Cardiac muscle cell (in vitro differentiated cells and primary cell): ENCODE results near the gene B3GALT6. TPM values are rescaled to one million over a fixed set of nuclear protein-coding genes. Genes with fewer than 3 reads are reported as not detected.

Source experiments
- DNase-seq, 2 donors: peaks; one replicate each; pipeline versions ENCODE4 v3.0.0 to v3.0.0-alpha.2; 2010 to 2017; ENCODE audit warnings: low read depth in 1 of 2, low spot score in 1 of 2
- H3K27ac ChIP-seq: fragments of 200-600 bp; sonication (generic); 2 replicates; pipeline ENCODE4 v1.5.1; 2016
- H3K27me3 ChIP-seq: fragments of 200-600 bp; sonication (generic); 2 replicates; pipeline ENCODE4 v1.6.0; 2016; ENCODE audit warnings: control low read depth
- H3K36me3 ChIP-seq: fragments of 200-600 bp; sonication (generic); 2 replicates; pipeline ENCODE4 v1.5.1; 2016; ENCODE audit warnings: control low read depth
- H3K4me1 ChIP-seq: fragments of 200-600 bp; sonication (generic); 2 replicates; pipeline ENCODE4 v1.8.1; 2017; ENCODE audit warnings: low read depth, mild to moderate bottlenecking, mixed run types
- H3K4me3 ChIP-seq: fragments of 200-600 bp; sonication (generic); 2 replicates; pipeline ENCODE4 v1.5.1; 2016; ENCODE audit warnings: mild to moderate bottlenecking
- H3K9me3 ChIP-seq: fragments of 200-600 bp; sonication (generic); 2 replicates; pipeline ENCODE4 v1.5.1; 2017; ENCODE audit warnings: low read depth, mild to moderate bottlenecking, control low read depth
- polyA plus RNA-seq: library from polyadenylated mRNA; unstranded; fragments of >200 nt; fragmentation: Nextera tagmentation; extraction: Ambion mirVana; gene quantifications from 2 replicates; pipeline ENCODE4 v1.2.1, GENCODE V29; 2016
- total RNA-seq: library from RNA; depleted of rRNA; stranded (reverse); fragments of >200 nt; gene quantifications from 2 replicates; pipeline ENCODE4 v1.2.3, GENCODE V29; 2016
- TF ChIP-seq, protein P1 (sequence below): IDR thresholded peaks from 2 replicates; pipeline ENCODE4 v1.5.1; 2012; ENCODE audit warnings: low read depth, mild to moderate bottlenecking, low read length

Gene B3GALT6
- total and polyA plus RNA-seq, 2 experiments from 2014 or later: 56.8 to 58.9 TPM

DNA sequence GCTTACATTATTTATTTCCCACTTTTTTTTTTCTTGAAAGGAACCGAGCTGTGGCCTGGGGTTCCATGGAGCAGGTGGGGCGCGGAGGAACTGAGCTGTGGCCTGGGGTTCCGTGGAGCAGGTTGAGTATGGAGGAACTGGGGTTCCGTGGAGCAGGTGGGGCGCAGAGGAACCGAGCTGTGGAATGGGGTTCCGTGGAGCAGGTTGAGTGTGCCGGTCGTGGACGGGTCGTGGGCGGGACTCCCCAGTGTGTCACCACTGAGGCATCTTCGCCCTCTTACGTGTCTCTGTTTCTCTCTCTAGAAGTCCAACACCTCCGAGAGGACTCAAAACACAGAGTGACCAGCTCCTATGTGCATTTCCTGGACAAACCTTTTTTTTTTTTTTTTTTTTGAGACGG is 47.0 kb downstream of the B3GALT6 start:
- no peaks in the 10 kb centered on the region for H3K9me3 ChIP-seq
- no peak for DNase-seq
- no peaks in the 10 kb centered on the region for H3K36me3 ChIP-seq
- TF ChIP-seq, protein P1, sequence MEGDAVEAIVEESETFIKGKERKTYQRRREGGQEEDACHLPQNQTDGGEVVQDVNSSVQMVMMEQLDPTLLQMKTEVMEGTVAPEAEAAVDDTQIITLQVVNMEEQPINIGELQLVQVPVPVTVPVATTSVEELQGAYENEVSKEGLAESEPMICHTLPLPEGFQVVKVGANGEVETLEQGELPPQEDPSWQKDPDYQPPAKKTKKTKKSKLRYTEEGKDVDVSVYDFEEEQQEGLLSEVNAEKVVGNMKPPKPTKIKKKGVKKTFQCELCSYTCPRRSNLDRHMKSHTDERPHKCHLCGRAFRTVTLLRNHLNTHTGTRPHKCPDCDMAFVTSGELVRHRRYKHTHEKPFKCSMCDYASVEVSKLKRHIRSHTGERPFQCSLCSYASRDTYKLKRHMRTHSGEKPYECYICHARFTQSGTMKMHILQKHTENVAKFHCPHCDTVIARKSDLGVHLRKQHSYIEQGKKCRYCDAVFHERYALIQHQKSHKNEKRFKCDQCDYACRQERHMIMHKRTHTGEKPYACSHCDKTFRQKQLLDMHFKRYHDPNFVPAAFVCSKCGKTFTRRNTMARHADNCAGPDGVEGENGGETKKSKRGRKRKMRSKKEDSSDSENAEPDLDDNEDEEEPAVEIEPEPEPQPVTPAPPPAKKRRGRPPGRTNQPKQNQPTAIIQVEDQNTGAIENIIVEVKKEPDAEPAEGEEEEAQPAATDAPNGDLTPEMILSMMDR: no peak
- no peak overlapping the region for H3K27ac ChIP-seq
- no peaks in the 10 kb centered on the region for H3K4me1 ChIP-seq
- H3K4me3 ChIP-seq: no peak overlapping the region
- H3K27me3 ChIP-seq: no peaks in the 10 kb centered on the region

- TF ChIP-seq, protein P1: no peak
- DNase-seq: no peak
- H3K27ac ChIP-seq: no peak overlapping the region
- H3K4me3 ChIP-seq: no peak overlapping the region
- no peaks in the 10 kb centered on the region for H3K4me1 ChIP-seq
- no peaks in the 10 kb centered on the region for H3K9me3 ChIP-seq
- H3K36me3 ChIP-seq: no peaks in the 10 kb centered on the region
- no peaks in the 10 kb centered on the region for H3K27me3 ChIP-seq
Measured at GRCh38 chr1:1280782-1281481, 48.9 kb downstream of the B3GALT6 start.

GRCh38 chr1:1281533-1282321 is 49.7 kb downstream of the B3GALT6 start:
- no peak overlapping the region for H3K4me3 ChIP-seq
- no peaks in the 10 kb centered on the region for H3K36me3 ChIP-seq
- H3K27ac ChIP-seq: no peak overlapping the region
- no peaks in the 10 kb centered on the region for H3K4me1 ChIP-seq
- peak in 1 of 2 donors; percentile 38 for DNase-seq
- no peaks in the 10 kb centered on the region for H3K27me3 ChIP-seq
- H3K9me3 ChIP-seq: no peaks in the 10 kb centered on the region
- TF ChIP-seq, protein P1: no peak

- Histone ChIP-seq H3K9me3 (no peaks in the 10 kb centered on the region), H3K27ac (no peak overlapping the region), H3K27me3 (no peaks in the 10 kb centered on the region), H3K36me3 (no peaks in the 10 kb centered on the region), H3K4me1 (no peaks in the 10 kb centered on the region), H3K4me3 (no peak overlapping the region)
- TF ChIP-seq, protein P1: no peak
- no peak for DNase-seq
Measured at GRCh38 chr1:1282998-1283397, 51.0 kb downstream of the B3GALT6 start.

DNA sequence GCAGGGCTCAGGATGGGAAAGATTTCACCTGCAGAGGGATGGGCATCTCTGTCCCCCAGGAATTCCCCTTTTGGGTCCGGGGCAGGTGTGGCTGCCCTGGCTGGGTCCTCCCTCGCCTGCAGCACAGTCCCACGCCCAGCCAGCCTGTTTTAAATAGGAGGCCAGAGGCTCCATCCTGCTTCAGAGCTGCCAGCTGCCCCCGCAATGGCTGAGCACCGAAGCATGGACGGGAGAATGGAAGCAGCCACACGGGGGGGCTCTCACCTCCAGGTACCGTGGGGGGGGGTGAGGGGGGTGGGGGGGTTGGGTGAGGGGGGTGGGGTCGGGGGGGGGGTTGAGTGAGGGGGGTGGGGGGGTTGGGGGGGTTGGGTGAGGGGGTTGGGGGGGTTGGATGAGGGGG is 51.8 kb downstream of the B3GALT6 start:
- H3K27ac ChIP-seq: no peak overlapping the region
- H3K36me3 ChIP-seq: no peaks in the 10 kb centered on the region
- no peaks in the 10 kb centered on the region for H3K9me3 ChIP-seq
- no peaks in the 10 kb centered on the region for H3K27me3 ChIP-seq
- H3K4me1 ChIP-seq: no peaks in the 10 kb centered on the region
- no peak overlapping the region for H3K4me3 ChIP-seq
- no peak for DNase-seq
- TF ChIP-seq, protein P1: no peak

Other genes with a start within 250 kb of the B3GALT6 start
- 54.4 and 89.4 TPM in 2 replicates for gene HES4, start 232.1 kb upstream of the B3GALT6 start, total RNA-seq
- gene HES4, start 232.1 kb upstream of the B3GALT6 start, polyA plus RNA-seq: 45.7 and 83.6 TPM in 2 replicates
- gene ISG15, start 218.7 kb upstream of the B3GALT6 start, total RNA-seq: 73.4 and 111 TPM in 2 replicates
- gene ISG15, start 218.7 kb upstream of the B3GALT6 start, polyA plus RNA-seq: 68.2 and 110 TPM in 2 replicates
- 95.5 and 154 TPM in 2 replicates for gene AGRN, start 212.1 kb upstream of the B3GALT6 start, total RNA-seq
- gene AGRN, start 212.1 kb upstream of the B3GALT6 start, polyA plus RNA-seq: 23.5 and 30.6 TPM in 2 replicates
- gene RNF223, start 157.9 kb upstream of the B3GALT6 start, total RNA-seq: 0.33 and 1.7 TPM in 2 replicates
- not detected in 2 replicates for gene RNF223, start 157.9 kb upstream of the B3GALT6 start, polyA plus RNA-seq
- gene C1orf159, start 116.1 kb upstream of the B3GALT6 start, total RNA-seq: 21.8 and 36.2 TPM in 2 replicates
- 17.7 and 21.7 TPM in 2 replicates for gene C1orf159, start 116.1 kb upstream of the B3GALT6 start, polyA plus RNA-seq
- gene TTLL10, start 58.4 kb upstream of the B3GALT6 start, total RNA-seq: not detected in 2 replicates
- gene TTLL10, start 58.4 kb upstream of the B3GALT6 start, polyA plus RNA-seq: 0.31 TPM in 1 of 2 replicates, not detected in the other
- gene TNFRSF18, start 25.6 kb upstream of the B3GALT6 start, total RNA-seq: not detected in 2 replicates
- 0.39 and 0.74 TPM in 2 replicates for gene TNFRSF18, start 25.6 kb upstream of the B3GALT6 start, polyA plus RNA-seq
- gene TNFRSF4, start 18.1 kb upstream of the B3GALT6 start, total RNA-seq: 0.11 TPM in 1 of 2 replicates, not detected in the other
- 0.10 TPM in 1 of 2 replicates, not detected in the other for gene TNFRSF4, start 18.1 kb upstream of the B3GALT6 start, polyA plus RNA-seq
- 139 and 148 TPM in 2 replicates for gene SDF4, start 236 bp upstream of the B3GALT6 start, total RNA-seq
- gene SDF4, start 236 bp upstream of the B3GALT6 start, polyA plus RNA-seq: 172 and 180 TPM in 2 replicates
- 1.5 TPM in 1 of 2 replicates, not detected in the other for gene C1QTNF12, start 14.5 kb downstream of the B3GALT6 start, total RNA-seq
- gene C1QTNF12, start 14.5 kb downstream of the B3GALT6 start, polyA plus RNA-seq: not detected in 2 replicates
- gene UBE2J2, start 41.6 kb downstream of the B3GALT6 start, total RNA-seq: 64.2 and 70.5 TPM in 2 replicates
- gene UBE2J2, start 41.6 kb downstream of the B3GALT6 start, polyA plus RNA-seq: 87.3 and 93.1 TPM in 2 replicates
- gene SCNN1D, start 48.2 kb downstream of the B3GALT6 start, total RNA-seq: 13.0 and 26.5 TPM in 2 replicates
- gene SCNN1D, start 48.2 kb downstream of the B3GALT6 start, polyA plus RNA-seq: 7.5 and 11.0 TPM in 2 replicates
- gene ACAP3, start 75.7 kb downstream of the B3GALT6 start, total RNA-seq: 59.1 and 61.4 TPM in 2 replicates
- 45.7 and 63.6 TPM in 2 replicates for gene ACAP3, start 75.7 kb downstream of the B3GALT6 start, polyA plus RNA-seq
- gene PUSL1, start 76.4 kb downstream of the B3GALT6 start, total RNA-seq: 22.1 and 25.0 TPM in 2 replicates
- gene PUSL1, start 76.4 kb downstream of the B3GALT6 start, polyA plus RNA-seq: 17.4 and 18.7 TPM in 2 replicates
- 100.0 and 124 TPM in 2 replicates for gene INTS11, start 92.4 kb downstream of the B3GALT6 start, total RNA-seq
- gene INTS11, start 92.4 kb downstream of the B3GALT6 start, polyA plus RNA-seq: 75.8 and 86.4 TPM in 2 replicates
- 38.5 and 49.3 TPM in 2 replicates for gene CPTP, start 92.6 kb downstream of the B3GALT6 start, total RNA-seq
- gene CPTP, start 92.6 kb downstream of the B3GALT6 start, polyA plus RNA-seq: 33.7 and 38.0 TPM in 2 replicates
- 0.81 and 1.1 TPM in 2 replicates for gene TAS1R3, start 99.0 kb downstream of the B3GALT6 start, total RNA-seq
- gene TAS1R3, start 99.0 kb downstream of the B3GALT6 start, polyA plus RNA-seq: 0.32 and 0.70 TPM in 2 replicates
- gene DVL1, start 117.2 kb downstream of the B3GALT6 start, total RNA-seq: 78.1 and 105 TPM in 2 replicates
- gene DVL1, start 117.2 kb downstream of the B3GALT6 start, polyA plus RNA-seq: 29.1 and 49.2 TPM in 2 replicates
- 50.4 and 90.1 TPM in 2 replicates for gene MXRA8, start 126.3 kb downstream of the B3GALT6 start, total RNA-seq
- gene MXRA8, start 126.3 kb downstream of the B3GALT6 start, polyA plus RNA-seq: 42.2 and 58.8 TPM in 2 replicates
- gene AURKAIP1, start 143.0 kb downstream of the B3GALT6 start, total RNA-seq: 235 and 301 TPM in 2 replicates
- gene AURKAIP1, start 143.0 kb downstream of the B3GALT6 start, polyA plus RNA-seq: 252 and 305 TPM in 2 replicates
- gene CCNL2, start 167.1 kb downstream of the B3GALT6 start, total RNA-seq: 183 and 230 TPM in 2 replicates
- gene CCNL2, start 167.1 kb downstream of the B3GALT6 start, polyA plus RNA-seq: 283 and 301 TPM in 2 replicates
- 97.6 and 168 TPM in 2 replicates for gene MRPL20, start 175.1 kb downstream of the B3GALT6 start, total RNA-seq
- 204 and 255 TPM in 2 replicates for gene MRPL20, start 175.1 kb downstream of the B3GALT6 start, polyA plus RNA-seq
- 0.49 and 0.60 TPM in 2 replicates for gene ANKRD65, start 189.0 kb downstream of the B3GALT6 start, total RNA-seq
- gene ANKRD65, start 189.0 kb downstream of the B3GALT6 start, polyA plus RNA-seq: 0.32 and 2.0 TPM in 2 replicates
- 31.5 and 40.4 TPM in 2 replicates for gene VWA1, start 203.5 kb downstream of the B3GALT6 start, total RNA-seq
- gene VWA1, start 203.5 kb downstream of the B3GALT6 start, polyA plus RNA-seq: 31.5 and 48.1 TPM in 2 replicates
- gene ATAD3C, start 217.5 kb downstream of the B3GALT6 start, total RNA-seq: 0.21 and 0.28 TPM in 2 replicates
- 0.49 and 0.53 TPM in 2 replicates for gene ATAD3C, start 217.5 kb downstream of the B3GALT6 start, polyA plus RNA-seq
- gene ATAD3B, start 239.5 kb downstream of the B3GALT6 start, total RNA-seq: 28.1 and 37.4 TPM in 2 replicates
- gene ATAD3B, start 239.5 kb downstream of the B3GALT6 start, polyA plus RNA-seq: 25.8 and 30.2 TPM in 2 replicates